ENCODE data around the gene MBNL1. TPM values are rescaled to one million over a fixed set of nuclear protein-coding genes. Genes with fewer than 3 reads are reported as not detected.

Gene MBNL1
- total RNA-seq, 1 experiment from 2014 or later, result 68.6 TPM

DNA sequence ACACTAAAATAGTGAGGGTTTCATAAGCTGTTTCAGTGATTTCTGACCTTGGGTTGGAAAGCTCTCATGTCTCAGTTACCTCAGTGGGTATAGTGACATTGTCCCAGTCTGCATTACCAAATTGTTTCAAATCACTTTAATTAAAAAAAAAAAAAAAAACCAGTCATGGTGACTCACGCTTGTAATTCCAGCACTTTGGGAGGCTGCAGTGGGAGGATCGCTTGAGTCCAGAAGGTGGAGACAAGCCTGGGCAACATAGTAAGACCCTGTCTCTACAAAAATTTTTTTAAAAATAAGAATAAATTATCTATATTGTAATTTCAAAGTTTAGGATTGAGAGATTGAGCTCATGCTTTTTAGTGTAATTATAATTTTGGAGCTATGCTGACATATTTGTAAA lies 78.0 kb downstream of the MBNL1 start:
- no peaks in the 10 kb centered on the region for H3K27me3 Mint-ChIP-seq (ENCODE audit: insufficient read depth, unreplicated experiment)
- intact Hi-C loops (cut with micrococcal nuclease; ENCODE audit: unreplicated experiment), result no loop called here
- TF ChIP-seq, protein P1, sequence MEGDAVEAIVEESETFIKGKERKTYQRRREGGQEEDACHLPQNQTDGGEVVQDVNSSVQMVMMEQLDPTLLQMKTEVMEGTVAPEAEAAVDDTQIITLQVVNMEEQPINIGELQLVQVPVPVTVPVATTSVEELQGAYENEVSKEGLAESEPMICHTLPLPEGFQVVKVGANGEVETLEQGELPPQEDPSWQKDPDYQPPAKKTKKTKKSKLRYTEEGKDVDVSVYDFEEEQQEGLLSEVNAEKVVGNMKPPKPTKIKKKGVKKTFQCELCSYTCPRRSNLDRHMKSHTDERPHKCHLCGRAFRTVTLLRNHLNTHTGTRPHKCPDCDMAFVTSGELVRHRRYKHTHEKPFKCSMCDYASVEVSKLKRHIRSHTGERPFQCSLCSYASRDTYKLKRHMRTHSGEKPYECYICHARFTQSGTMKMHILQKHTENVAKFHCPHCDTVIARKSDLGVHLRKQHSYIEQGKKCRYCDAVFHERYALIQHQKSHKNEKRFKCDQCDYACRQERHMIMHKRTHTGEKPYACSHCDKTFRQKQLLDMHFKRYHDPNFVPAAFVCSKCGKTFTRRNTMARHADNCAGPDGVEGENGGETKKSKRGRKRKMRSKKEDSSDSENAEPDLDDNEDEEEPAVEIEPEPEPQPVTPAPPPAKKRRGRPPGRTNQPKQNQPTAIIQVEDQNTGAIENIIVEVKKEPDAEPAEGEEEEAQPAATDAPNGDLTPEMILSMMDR (IDR thresholded peaks at IDR 0.05; ENCODE audit: insufficient read depth in 1 of 2, low read depth in 1 of 2, low read length in 1 of 2, severe bottlenecking in 1 of 2, unreplicated experiment in 1 of 2), result no peak
- no TSS peak for BruUV-seq (replicated peaks)
- no peaks in the 10 kb centered on the region for H3K4me1 Mint-ChIP-seq (ENCODE audit: low read depth, unreplicated experiment)
- Histone ChIP-seq H3K36me3 (ENCODE audit: control insufficient read depth, insufficient read depth, low read length) (no peaks in the 10 kb centered on the region), H3K4me3 (ENCODE audit: low read depth, low read length) (no peak overlapping the region), H3K4me1 (peaks cover 12% of the 10 kb centered on the region), H3K9me3 (no peaks in the 10 kb centered on the region), H3K27me3 (replicated peaks; ENCODE audit: control insufficient read depth, insufficient read depth, low read length) (no peaks in the 10 kb centered on the region)
- H3K27ac Mint-ChIP-seq (ENCODE audit: unreplicated experiment), result no peak overlapping the region
- H3K9me3 Mint-ChIP-seq (ENCODE audit: unreplicated experiment), result no peaks in the 10 kb centered on the region
- peaks cover 6% of the 10 kb centered on the region for H3K36me3 Mint-ChIP-seq (ENCODE audit: insufficient read depth, unreplicated experiment)
- POLR2A ChIA-PET, result no interaction called here
- CTCF ChIA-PET, result interaction anchor here (0.7 kb wide), 1 partner anchor 14 kb away, joined by 3 read pairs; no protein-coding TSS in a partner anchor
- H3K4me3 Mint-ChIP-seq (ENCODE audit: unreplicated experiment), result no peak overlapping the region
- no peak for DNase-seq

DNA sequence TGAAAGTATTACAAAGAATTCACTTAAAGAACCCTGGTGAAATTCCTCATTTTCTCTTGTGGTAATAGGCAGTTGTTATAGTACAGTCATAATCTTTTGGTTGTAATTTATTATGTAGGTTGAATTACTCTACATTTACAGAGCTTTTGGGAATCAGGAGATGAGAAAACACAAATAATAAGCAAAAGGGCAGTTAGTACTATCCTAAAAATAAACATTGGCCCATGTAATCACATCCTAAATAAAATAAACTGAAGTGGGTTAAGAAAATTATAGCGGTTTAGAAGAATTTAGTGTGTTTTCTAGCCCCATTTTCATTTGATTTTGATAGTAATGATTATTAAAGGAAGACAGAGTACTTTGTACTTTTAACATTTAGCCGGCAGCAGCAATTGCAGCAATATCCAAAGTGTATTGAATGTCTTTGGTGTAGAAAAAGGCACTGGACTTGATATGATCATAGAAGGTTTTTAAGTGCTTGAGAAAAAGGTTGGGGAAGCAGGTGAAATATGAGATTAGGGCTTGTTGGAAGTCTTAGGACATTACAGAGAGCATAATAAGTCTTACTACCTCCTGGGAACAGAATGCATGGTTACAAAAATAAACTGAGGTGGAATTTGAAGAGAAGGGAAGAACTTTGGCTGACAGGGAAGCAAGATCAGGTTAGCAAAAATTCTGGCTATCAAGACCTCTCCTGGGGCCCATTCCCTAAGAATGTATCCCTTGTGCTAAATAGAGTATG lies 79.9 kb downstream of the MBNL1 start:
- DNase-seq, result no peak
- Mint-ChIP-seq H3K9me3 (ENCODE audit: unreplicated experiment) (no peaks in the 10 kb centered on the region), H3K36me3 (ENCODE audit: insufficient read depth, unreplicated experiment) (peaks cover 6% of the 10 kb centered on the region), H3K4me3 (ENCODE audit: unreplicated experiment) (no peak overlapping the region), H3K27ac (ENCODE audit: unreplicated experiment) (no peak overlapping the region), H3K27me3 (ENCODE audit: insufficient read depth, unreplicated experiment) (no peaks in the 10 kb centered on the region), H3K4me1 (ENCODE audit: low read depth, unreplicated experiment) (no peaks in the 10 kb centered on the region)
- TF ChIP-seq, protein P1 (IDR thresholded peaks at IDR 0.05; ENCODE audit: insufficient read depth in 1 of 2, low read depth in 1 of 2, low read length in 1 of 2, severe bottlenecking in 1 of 2, unreplicated experiment in 1 of 2), result no peak
- H3K4me1 ChIP-seq, result peaks cover 12% of the 10 kb centered on the region
- CTCF ChIA-PET, result no interaction called here
- BruUV-seq (replicated peaks), result no TSS peak
- intact Hi-C loops (cut with micrococcal nuclease; ENCODE audit: unreplicated experiment), result no loop called here
- H3K36me3 ChIP-seq (ENCODE audit: control insufficient read depth, insufficient read depth, low read length), result no peaks in the 10 kb centered on the region
- POLR2A ChIA-PET, result no interaction called here
- no peaks in the 10 kb centered on the region for H3K27me3 ChIP-seq (replicated peaks; ENCODE audit: control insufficient read depth, insufficient read depth, low read length)
- no peaks in the 10 kb centered on the region for H3K9me3 ChIP-seq
- no peak overlapping the region for H3K4me3 ChIP-seq (ENCODE audit: low read depth, low read length)

GRCh38 chr3:152349392-152349791 lies 80.7 kb downstream of the MBNL1 start:
- POLR2A ChIA-PET, result no interaction called here
- Mint-ChIP-seq H3K4me1 (ENCODE audit: low read depth, unreplicated experiment) (no peaks in the 10 kb centered on the region), H3K27ac (ENCODE audit: unreplicated experiment) (no peak overlapping the region), H3K36me3 (ENCODE audit: insufficient read depth, unreplicated experiment) (peaks cover 6% of the 10 kb centered on the region), H3K9me3 (ENCODE audit: unreplicated experiment) (no peaks in the 10 kb centered on the region), H3K4me3 (ENCODE audit: unreplicated experiment) (no peak overlapping the region), H3K27me3 (ENCODE audit: insufficient read depth, unreplicated experiment) (no peaks in the 10 kb centered on the region)
- DNase-seq, result no peak
- intact Hi-C loops (cut with micrococcal nuclease; ENCODE audit: unreplicated experiment), result no loop called here
- TF ChIP-seq, protein P1 (IDR thresholded peaks at IDR 0.05; ENCODE audit: insufficient read depth in 1 of 2, low read depth in 1 of 2, low read length in 1 of 2, severe bottlenecking in 1 of 2, unreplicated experiment in 1 of 2), result no peak
- Histone ChIP-seq H3K9me3 (no peaks in the 10 kb centered on the region), H3K36me3 (ENCODE audit: control insufficient read depth, insufficient read depth, low read length) (no peaks in the 10 kb centered on the region), H3K27me3 (replicated peaks; ENCODE audit: control insufficient read depth, insufficient read depth, low read length) (no peaks in the 10 kb centered on the region), H3K4me1 (peaks cover 12% of the 10 kb centered on the region), H3K4me3 (ENCODE audit: low read depth, low read length) (no peak overlapping the region)
- CTCF ChIA-PET, result no interaction called here
- no TSS peak for BruUV-seq (replicated peaks)

Data from Caco-2 (cell line).